Limb (tissue), 2 donors: ENCODE data around the gene GRIK5.
"Not testable (repeated sequence)": the region's sequence is repeated elsewhere in the genome, so short reads cannot be mapped to it uniquely, and the experiment has no call there.

Source experiments
- DNase-seq, 2 donors: peaks; one replicate each; pipeline ENCODE4 v3.0.0-alpha.2; 2016; ENCODE audit errors: extremely low spot score in 2 of 2

GRIK5 gene

DNA sequence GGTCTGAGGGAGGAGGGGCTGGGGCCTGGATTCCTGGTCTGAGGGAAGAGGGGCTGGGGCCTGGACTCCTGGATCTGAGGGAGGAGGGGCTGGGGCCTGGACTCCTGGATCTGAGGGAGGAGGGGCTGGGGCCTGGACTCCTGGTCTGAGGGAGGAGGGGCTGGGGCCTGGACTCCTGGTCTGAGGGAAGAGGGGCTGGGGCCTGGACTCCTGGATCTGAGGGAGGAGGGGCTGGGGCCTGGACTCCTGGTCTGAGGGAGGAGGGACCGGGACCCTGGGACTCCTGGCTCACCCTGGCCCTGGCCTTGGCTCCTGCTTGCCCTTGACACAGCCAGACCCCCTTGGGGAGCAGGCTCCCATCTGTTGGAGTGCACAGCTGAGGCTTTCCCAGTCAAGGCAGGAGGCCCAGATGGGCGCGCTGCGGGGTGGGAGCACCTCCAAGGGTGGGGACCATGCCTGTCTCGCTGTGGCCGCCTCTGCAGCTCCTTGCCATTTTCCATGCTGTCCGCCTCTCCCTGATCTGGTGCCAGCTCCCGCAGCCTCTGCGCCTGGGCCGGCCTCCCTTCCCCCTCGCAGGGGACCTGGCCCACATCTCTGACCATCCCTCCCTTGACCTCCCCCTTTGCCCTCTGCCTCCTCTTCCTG, 78.0 kb downstream of the GRIK5 start:
- DNase-seq, result not testable (repeated sequence)

DNA sequence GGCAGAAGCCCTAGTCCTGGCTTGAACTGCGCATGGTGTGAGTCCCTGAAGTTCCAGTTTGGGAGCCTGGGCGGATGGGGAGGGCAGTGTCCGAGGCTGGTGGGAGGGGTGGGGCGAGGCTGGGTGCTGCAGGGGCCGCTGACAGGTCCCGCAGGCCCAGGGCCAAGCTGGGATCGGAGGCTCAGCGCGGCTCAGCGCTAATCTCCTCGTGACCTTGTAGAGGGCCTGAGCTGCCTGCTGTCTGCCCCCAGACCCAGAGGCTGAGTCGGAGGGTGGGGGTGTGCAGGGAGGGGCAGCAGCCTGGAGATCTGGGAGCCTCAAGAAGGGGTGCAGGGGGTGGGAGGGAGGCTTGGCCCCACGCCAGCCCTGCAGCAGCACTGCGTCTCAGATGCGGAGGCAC, 79.0 kb downstream of the GRIK5 start:
- no peak for DNase-seq

GRCh38 chr19:41990615-41991014, 79.4 kb downstream of the GRIK5 start:
- no peak for DNase-seq

DNA sequence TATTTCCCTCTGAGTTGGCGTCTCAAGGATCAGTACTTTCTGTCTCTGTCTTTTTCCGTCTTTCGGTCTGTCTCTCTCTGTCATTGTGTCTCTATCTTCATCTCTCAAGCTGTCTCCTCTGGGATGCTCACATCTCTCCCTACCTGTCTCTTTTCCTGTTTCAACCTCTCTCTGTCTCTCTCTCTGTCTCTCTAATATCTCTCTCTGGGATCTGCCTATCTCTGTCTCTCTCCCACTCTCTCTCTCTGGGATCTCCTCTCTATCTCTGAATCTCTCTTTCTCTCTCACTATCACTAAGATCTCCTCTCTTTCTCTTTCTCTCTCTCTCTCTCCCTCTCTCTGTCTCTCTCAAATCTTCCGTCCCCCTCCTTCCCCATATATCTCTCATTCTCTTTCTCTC, 80.0 kb downstream of the GRIK5 start:
- no peak for DNase-seq

- DNase-seq, result no peak
These were observed 81.1 kb downstream of the GRIK5 start for GRCh38 chr19:41988947-41989346.

DNA sequence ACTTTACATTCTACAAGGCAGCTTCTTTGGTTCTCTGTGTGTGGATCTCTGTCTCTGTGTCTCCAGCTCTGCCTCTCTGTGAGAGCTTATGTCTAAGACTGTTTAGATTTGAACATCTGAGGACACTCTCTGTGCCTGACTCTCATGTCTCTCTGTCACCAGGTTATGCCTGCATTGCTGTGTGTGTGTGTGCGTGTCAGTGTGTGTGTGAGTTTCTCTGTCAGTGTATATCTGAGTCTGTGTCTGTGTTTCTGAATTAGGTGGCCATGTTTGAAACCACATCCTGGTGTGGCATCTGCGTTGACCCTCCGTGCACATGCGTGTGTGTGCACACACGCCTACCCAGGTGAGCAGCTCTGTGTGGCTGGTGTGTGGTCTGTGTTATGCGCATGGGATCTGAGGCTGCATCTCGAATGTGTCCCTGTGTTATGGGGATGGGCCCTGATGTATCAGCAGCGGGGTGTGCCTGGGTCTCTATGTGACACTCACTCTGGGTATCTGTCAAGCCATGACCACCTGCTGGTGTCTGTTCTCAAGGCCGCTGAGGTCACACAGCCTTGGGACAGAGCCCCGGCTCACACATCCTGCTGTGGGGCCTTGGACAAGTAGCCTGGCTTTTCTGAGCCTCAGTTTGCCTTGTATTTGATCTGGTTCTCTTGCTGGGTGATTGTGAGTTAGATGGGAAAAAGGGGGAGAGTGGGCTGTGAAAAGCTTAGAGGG, 82.7 kb downstream of the GRIK5 start:
- DNase-seq, result no peak

DNA sequence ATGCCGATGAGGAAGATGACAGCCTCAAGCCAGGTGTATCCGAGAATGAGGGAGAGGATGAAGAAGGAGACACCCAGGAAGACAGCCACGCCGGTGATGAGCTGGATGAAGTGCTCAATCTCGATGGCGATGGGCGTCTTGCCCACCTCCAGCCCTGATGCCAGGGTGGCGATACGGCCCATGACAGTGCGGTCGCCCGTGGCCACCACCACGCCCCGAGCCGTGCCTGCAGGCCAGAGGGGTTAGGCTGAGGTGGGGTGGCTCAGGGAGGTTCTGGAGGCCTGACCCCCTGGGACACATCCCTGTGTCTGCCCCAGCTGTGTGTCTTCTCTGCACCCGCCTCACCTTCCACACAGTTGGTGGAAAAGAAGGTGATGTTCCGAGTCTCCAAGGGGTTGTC, 85.0 kb downstream of the GRIK5 start:
- DNase-seq, result no peak

DNA sequence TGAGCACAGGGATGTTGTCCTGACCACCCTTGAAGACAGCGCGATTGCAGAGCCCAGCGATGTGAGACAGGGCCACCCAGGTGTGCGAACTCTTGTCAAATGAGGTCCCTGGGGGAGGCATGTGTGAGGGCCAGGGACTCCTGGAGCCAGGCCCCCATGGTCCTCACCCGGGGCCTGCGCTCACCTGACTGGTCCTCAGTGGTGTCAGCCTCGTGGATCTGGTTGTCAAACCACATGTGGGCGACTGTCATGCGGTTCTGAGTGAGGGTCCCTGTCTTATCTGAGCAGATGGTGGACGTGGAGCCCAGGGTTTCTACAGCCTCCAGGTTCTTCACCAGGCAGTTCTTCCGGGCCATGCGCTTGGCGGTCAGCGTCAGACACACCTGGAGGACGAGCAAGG, 88.3 kb downstream of the GRIK5 start:
- DNase-seq, result no peak

DNA sequence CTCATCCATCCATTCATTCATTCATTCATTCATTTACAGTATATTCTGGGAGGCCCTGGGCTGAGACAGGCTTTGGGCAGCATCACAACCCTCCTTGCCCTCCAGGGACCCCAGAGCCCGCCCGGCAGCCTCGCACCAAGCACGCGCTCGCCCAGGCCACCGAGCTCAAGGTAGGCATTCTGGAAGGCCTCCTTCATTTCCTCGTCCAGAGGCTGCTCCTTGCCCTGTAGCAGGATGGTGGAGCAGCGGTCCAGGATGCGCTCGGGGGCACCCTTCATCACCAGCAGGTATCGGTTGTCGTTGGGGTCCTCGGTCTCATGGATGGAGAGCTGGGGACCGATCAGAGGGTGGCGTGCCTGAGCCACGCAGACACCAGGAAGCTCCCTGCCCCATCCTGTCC, 91.5 kb downstream of the GRIK5 start:
- DNase-seq, result no peak

DNA sequence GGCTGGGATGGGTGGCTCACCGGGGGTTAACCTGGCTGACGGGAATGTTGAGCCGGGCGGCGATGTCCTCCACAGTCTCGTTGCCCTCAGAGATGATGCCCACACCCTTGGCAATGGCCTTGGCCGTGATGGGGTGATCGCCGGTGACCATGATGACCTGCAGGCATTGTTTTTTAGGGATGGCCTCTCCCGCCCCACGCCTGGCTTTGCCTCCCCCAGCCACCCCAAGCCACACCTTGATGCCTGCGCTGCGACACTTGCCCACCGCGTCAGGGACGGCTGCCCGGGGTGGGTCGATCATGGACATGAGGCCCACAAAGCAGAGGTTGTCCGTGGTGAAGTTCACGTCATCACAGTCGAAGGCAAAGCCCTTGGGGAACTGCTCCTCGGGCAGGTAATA, 92.1 kb downstream of the GRIK5 start:
- DNase-seq, result no peak

- DNase-seq, result no peak
These were observed 95.4 kb downstream of the GRIK5 start for GRCh38 chr19:41974652-41975051.

DNA sequence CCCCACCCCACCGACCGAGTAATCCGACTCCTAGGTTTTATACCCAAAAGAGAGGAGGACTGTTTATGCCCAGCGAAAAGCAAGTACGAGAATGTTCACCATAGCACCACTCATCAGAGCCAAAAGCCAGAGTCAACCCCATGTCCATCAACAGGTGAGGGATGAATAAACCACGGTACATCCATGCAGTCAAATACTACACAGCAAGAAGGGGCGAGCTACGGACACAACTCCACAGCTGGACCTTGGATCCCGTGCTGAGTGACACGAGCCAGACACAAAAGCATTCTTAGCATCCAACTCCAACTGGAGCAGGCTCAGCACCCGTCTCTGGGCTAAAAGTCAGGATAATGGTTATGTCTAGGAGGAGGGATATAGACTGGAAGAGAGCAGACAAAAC, 98.6 kb downstream of the GRIK5 start:
- DNase-seq, result no peak

DNA sequence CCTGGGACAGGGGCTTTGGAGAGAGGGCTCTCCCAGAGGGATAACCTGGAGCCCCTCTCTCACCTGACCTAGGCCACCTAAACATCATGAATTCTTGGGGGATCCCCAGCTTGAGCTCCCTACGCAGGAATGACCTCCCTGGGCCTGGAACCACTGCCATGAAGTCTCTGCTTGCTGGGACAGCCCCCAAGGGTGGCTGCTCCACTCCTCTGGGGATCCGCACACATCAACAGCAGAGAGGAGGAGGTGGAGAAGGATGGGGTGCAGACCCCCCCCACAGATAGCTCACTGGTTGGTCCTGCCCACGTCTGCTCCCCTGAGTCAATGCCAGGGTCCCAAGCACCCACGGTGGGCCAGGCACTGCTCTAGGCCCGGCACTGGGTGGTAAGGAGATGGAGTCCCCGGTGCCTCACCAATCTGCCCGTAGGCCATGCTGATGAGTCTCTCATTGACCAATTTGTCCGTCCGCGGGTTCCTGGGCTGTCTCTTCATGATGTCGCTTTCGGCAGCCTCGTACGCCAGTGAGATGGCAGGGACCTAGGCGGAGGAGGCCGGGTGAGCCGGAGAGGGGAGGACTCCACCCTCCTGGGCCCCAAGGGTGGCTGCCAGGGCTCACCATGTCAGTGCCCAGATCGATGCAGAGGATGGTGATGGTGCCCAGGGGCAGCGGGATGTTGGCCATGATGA, 100.1 kb downstream of the GRIK5 start:
- no peak for DNase-seq

DNA sequence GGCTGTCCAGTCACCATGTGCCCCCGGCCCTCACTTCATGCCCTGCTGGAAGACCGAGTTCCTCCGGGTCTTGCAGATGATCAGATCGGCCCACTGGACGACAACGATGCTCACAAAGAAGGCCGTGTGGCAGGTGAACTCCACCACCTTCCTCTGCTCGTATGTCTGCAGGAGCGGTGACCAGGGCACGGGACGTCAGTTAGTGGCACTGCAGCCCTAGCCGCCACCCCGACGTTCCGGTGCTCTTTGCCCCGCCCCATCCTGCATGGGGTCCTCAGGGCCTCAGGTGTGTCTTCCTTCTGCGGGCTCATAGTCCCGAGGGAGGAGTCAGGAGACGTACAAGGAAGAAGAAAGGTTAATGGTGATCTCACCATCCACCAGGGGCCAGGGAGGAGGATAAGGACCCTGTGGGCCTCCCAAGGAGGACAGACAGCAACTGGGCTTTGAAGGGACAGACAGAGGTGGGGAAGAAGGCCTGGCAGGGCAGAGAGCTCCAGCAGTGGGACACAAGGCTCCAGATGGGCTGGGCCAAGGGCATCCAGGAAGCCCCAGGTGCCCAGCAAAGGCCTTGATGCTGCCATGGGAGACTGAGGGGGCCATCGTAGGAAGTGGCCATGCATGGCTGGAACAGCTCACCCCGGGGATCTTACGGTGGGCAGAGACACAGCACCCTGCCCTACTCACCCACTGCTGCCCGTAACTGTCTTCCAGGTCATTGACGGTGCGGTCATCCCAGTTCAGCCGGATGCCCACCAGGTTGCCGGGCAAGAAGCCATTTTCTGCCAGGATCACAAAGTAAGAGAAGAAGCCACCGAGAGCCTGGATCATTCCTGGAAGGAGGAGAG, 101.0 kb downstream of the GRIK5 start:
- no peak for DNase-seq

DNA sequence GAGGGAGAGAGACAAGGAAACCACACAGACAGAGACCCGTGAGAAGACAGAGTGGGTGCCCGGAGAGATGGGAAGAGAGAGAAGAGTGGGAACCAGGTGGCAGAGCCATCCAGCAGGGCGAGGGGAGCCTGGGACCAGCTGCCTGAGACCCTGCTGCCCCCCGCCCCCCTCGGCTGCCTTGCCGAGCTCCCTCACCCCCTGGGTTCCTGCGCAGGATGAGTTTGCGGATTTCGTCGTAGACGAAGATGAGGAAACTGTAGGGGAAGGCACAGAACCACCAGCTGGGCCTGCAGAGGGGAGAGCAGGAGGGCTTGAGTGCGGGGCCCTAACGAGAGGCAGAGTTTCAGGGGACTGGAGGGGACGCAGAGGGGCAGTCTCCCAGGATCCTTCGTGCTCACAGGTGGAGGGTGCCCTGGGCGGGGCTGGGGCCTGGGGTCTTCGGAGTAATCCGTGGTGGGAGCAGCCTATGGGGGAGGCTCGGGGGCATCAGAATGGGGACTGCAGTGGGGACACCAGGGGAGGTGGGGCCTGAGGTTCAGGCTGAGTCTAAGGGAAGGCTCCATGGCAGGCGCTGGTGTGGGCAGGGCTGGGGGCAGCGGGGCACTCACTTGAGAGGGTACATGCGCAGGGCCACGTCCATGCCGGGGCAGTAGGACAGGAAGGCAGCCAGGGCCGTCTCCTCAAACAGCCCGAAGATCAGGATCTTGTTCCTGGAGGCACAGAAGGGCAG, 102.8 kb downstream of the GRIK5 start:
- DNase-seq, result no peak

- no peak for DNase-seq
These were observed 104.9 kb downstream of the GRIK5 start for GRCh38 chr19:41965106-41965505.

DNA sequence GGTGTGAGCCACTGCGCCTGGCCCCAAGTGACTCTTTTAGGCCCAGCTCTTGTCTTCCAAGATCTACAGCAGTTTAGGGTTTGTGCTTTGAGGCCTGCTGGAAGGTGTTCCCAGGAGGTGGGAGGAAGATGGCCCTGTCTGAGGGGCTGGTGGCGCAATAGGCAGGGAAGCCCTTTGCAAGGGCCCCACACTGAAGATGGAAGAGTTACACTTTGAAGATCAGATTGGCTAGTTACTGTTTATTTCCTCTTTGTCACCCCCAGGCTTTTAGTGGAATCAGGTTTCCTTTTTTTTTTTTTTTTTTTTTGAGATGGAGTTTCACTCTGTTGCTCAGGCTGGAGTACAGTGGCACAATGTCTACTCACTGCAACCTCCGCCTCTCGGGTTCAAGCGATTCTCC, 109.0 kb downstream of the GRIK5 start:
- no peak for DNase-seq

- DNase-seq, result peak; percentile 93 to 96
These were observed 110.7 kb downstream of the GRIK5 start, which contains the start of gene RABAC1 for GRCh38 chr19:41959056-41960053. Gene RABAC1 (minus strand): TSS chr19:41959321. CDS start chr19:41959292, 29 bp downstream.

DNA sequence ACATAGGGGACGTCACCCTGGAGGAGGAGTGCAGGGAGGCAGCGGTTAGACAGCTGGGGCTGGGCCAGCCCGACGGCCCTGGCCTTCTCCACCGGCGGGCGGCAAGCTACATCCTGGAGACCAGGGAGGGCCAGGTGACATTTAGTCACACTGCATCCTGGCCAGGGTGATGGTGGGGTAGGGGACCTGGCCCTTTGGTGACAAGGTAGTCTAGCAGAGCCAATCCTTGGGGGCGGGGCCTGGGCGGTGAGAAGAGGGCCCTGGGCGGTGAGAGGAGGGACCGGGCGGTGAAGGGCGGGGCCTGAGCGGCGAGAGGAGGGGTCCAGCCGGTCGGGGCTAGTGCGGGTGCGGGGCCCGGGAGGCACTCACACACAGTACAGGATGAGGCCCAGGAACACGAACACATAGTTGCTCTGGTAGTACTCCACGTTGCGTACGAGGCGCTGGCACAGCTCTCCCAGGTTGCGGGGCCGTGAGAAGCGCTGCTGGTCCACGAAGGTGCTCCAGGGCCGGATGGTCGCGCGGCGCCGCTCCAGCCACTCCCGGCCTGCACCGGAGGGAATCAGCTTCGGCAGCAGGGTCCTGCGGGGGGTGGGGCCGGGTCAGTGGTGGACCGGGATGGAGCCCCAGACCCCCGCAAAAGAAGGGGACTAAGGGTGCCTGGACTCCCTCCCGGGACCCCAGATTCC, 111.5 kb downstream of the GRIK5 start:
- peak; percentile 53 to 90 for DNase-seq
